ENCODE measurements around the gene ARHGAP10.

The ARHGAP10 gene

GRCh38 chr4:147732518-147733235, 789 bp downstream of the ARHGAP10 start:
- peak in 3 of 10 donors; percentile 20 to 74 (median 73) for DNase-seq
- intact Hi-C loops (cut with DNase I), result no loop called here

- no peak for DNase-seq
- intact Hi-C loops (cut with DNase I), result no loop called here
Measured at GRCh38 chr4:147733716-147734344, 1.9 kb downstream of the ARHGAP10 start.

- intact Hi-C loops (cut with DNase I), result no loop called here
- no peak for DNase-seq
Measured at GRCh38 chr4:147734496-147734895, 2.6 kb downstream of the ARHGAP10 start.

- intact Hi-C loops (cut with DNase I), result no loop called here
Measured at GRCh38 chr4:147735413-147736301, 3.8 kb downstream of the ARHGAP10 start.

GRCh38 chr4:147736458-147736857, 4.6 kb downstream of the ARHGAP10 start:
- no peak for DNase-seq
- intact Hi-C loops (cut with DNase I), result no loop called here

More at GRCh38 chr4:147735413-147736301, 3.8 kb downstream of the ARHGAP10 start:
- DNase-seq, result no peak

- no peak for DNase-seq
- intact Hi-C loops (cut with DNase I), result no loop called here
Measured at GRCh38 chr4:147737623-147738022, 5.7 kb downstream of the ARHGAP10 start.

- no peak for DNase-seq
- intact Hi-C loops (cut with DNase I), result no loop called here
Measured at GRCh38 chr4:147739239-147739823, 7.4 kb downstream of the ARHGAP10 start.

- intact Hi-C loops (cut with DNase I), result no loop called here
- DNase-seq, result no peak
Measured at GRCh38 chr4:147740176-147740575, 8.3 kb downstream of the ARHGAP10 start.

GRCh38 chr4:147741190-147741788, 9.4 kb downstream of the ARHGAP10 start:
- DNase-seq, result no peak
- intact Hi-C loops (cut with DNase I), result no loop called here

- intact Hi-C loops (cut with DNase I), result no loop called here
- no peak for DNase-seq
Measured at GRCh38 chr4:147747787-147748454, 16.0 kb downstream of the ARHGAP10 start.

- intact Hi-C loops (cut with DNase I), result no loop called here
- no peak for DNase-seq
Measured at GRCh38 chr4:147749811-147750321, 18.0 kb downstream of the ARHGAP10 start.

- no peak for DNase-seq
- intact Hi-C loops (cut with DNase I), result no loop called here
Measured at GRCh38 chr4:147753047-147753446, 21.2 kb downstream of the ARHGAP10 start.

- intact Hi-C loops (cut with DNase I), result no loop called here
- no peak for DNase-seq
Measured at GRCh38 chr4:147754037-147754445, 22.2 kb downstream of the ARHGAP10 start.

GRCh38 chr4:147755561-147756295, 23.8 kb downstream of the ARHGAP10 start:
- intact Hi-C loops (cut with DNase I), result no loop called here
- no peak for DNase-seq

- intact Hi-C loops (cut with DNase I), result no loop called here
- no peak for DNase-seq
Measured at GRCh38 chr4:147756417-147756816, 24.5 kb downstream of the ARHGAP10 start.

GRCh38 chr4:147760176-147760575, 28.3 kb downstream of the ARHGAP10 start:
- intact Hi-C loops (cut with DNase I), result no loop called here
- no peak for DNase-seq

- peak in 2 of 10 donors; percentile 23 to 64 for DNase-seq
Measured at GRCh38 chr4:147760695-147761094, 28.8 kb downstream of the ARHGAP10 start.

GRCh38 chr4:147761218-147761883, 29.5 kb downstream of the ARHGAP10 start:
- intact Hi-C loops (cut with DNase I), result no loop called here
- no peak for DNase-seq

More at GRCh38 chr4:147760695-147761094, 28.8 kb downstream of the ARHGAP10 start:
- intact Hi-C loops (cut with DNase I), result no loop called here

Measured in posterior cingulate gyrus (tissue), 11 donors.